ENCODE data around the gene RNF144A. TPM values are rescaled to one million over a fixed set of nuclear protein-coding genes. Genes with fewer than 3 reads are reported as not detected.
A peak's percentile ranks its signal among the peaks of the same experiment; 100 is the strongest.

RNF144A gene
- total RNA-seq, 2 experiments from 2014 or later, result 38.6 to 42.7 TPM

- Mint-ChIP-seq H3K27me3 (no peaks in the 10 kb centered on the region), H3K9me3 (ENCODE audit: low read depth) (no peaks in the 10 kb centered on the region), H3K4me1 (peaks cover 50% of the 10 kb centered on the region), H3K27ac (no peak overlapping the region), H3K4me3 (no peak overlapping the region), H3K36me3 (ENCODE audit: low read depth) (peaks cover 29% of the 10 kb centered on the region)
- intact Hi-C loops (cut with DNase I, micrococcal nuclease), result no loop called here
- POLR2A ChIA-PET, result no interaction called here
- CTCF ChIA-PET, result no interaction called here
- ATAC-seq (no peak), DNase-seq (no peak)
These were observed 20.4 kb downstream of the RNF144A start for GRCh38 chr2:6937582-6937981.

GRCh38 chr2:6939071-6939470, 21.9 kb downstream of the RNF144A start:
- no peak overlapping the region for H3K4me3 Mint-ChIP-seq
- peaks cover 54% of the 10 kb centered on the region for H3K4me1 Mint-ChIP-seq
- ATAC-seq, result no peak
- ChIA-PET POLR2A (no interaction called here), CTCF (interaction anchor here (1.0 to 1.8 kb wide), 5 partner anchors 9 to 106 kb away, joined by 3 to 5 read pairs (median 4); partner anchors contain the start of gene RNF144A)
- H3K27me3 Mint-ChIP-seq, result no peaks in the 10 kb centered on the region
- peaks cover 43% of the 10 kb centered on the region for H3K36me3 Mint-ChIP-seq (ENCODE audit: low read depth)
- intact Hi-C loops (cut with DNase I, micrococcal nuclease), result no loop called here
- no peak for DNase-seq
- no peaks in the 10 kb centered on the region for H3K9me3 Mint-ChIP-seq (ENCODE audit: low read depth)
- H3K27ac Mint-ChIP-seq, result no peak overlapping the region

GRCh38 chr2:6940820-6941219, 23.6 kb downstream of the RNF144A start:
- Mint-ChIP-seq H3K27me3 (no peaks in the 10 kb centered on the region), H3K4me1 (peaks cover 57% of the 10 kb centered on the region), H3K27ac (no peak overlapping the region), H3K4me3 (no peak overlapping the region), H3K36me3 (ENCODE audit: low read depth) (peaks cover 45% of the 10 kb centered on the region), H3K9me3 (ENCODE audit: low read depth) (no peaks in the 10 kb centered on the region)
- ChIA-PET CTCF (no interaction called here), POLR2A (no interaction called here)
- DNase-seq, result no peak
- no peak for ATAC-seq
- intact Hi-C loops (cut with DNase I, micrococcal nuclease), result no loop called here

- no peak for ATAC-seq
- no peak overlapping the region for H3K4me3 Mint-ChIP-seq
- H3K36me3 Mint-ChIP-seq (ENCODE audit: low read depth), result peaks cover 46% of the 10 kb centered on the region
- H3K9me3 Mint-ChIP-seq (ENCODE audit: low read depth), result no peaks in the 10 kb centered on the region
- H3K27me3 Mint-ChIP-seq, result no peaks in the 10 kb centered on the region
- intact Hi-C loops (cut with DNase I, micrococcal nuclease), result no loop called here
- H3K27ac Mint-ChIP-seq, result no peak overlapping the region
- ChIA-PET POLR2A (no interaction called here), CTCF (no interaction called here)
- DNase-seq, result no peak
- peaks cover 52% of the 10 kb centered on the region for H3K4me1 Mint-ChIP-seq
These were observed 24.3 kb downstream of the RNF144A start for GRCh38 chr2:6941299-6942046.

GRCh38 chr2:6942848-6943247, 25.6 kb downstream of the RNF144A start:
- CTCF ChIA-PET, result interaction anchor here (0.7 to 0.8 kb wide), 2 partner anchors 77 to 95 kb away, joined by 3 read pairs; no protein-coding TSS in a partner anchor
- Mint-ChIP-seq H3K27ac (no peak overlapping the region), H3K27me3 (no peaks in the 10 kb centered on the region), H3K4me3 (no peak overlapping the region), H3K9me3 (ENCODE audit: low read depth) (no peaks in the 10 kb centered on the region), H3K4me1 (peaks cover 44% of the 10 kb centered on the region), H3K36me3 (ENCODE audit: low read depth) (peaks cover 48% of the 10 kb centered on the region)
- POLR2A ChIA-PET, result interaction anchor here (0.8 kb wide), 1 partner anchor 66 kb away, joined by 3 read pairs; the partner anchor contains the start of gene RSAD2
- DNase-seq (no peak), ATAC-seq (no peak)
- intact Hi-C loops (cut with DNase I, micrococcal nuclease), result no loop called here

GRCh38 chr2:6943523-6943922, 26.3 kb downstream of the RNF144A start:
- H3K4me1 Mint-ChIP-seq, result peaks cover 49% of the 10 kb centered on the region
- no peak overlapping the region for H3K4me3 Mint-ChIP-seq
- H3K9me3 Mint-ChIP-seq (ENCODE audit: low read depth), result no peaks in the 10 kb centered on the region
- H3K27me3 Mint-ChIP-seq, result no peaks in the 10 kb centered on the region
- CTCF ChIA-PET, result interaction anchor here (0.8 kb wide), 1 partner anchor 96 kb away, joined by 3 read pairs; no protein-coding TSS in a partner anchor
- H3K36me3 Mint-ChIP-seq (ENCODE audit: low read depth), result peaks cover 51% of the 10 kb centered on the region
- H3K27ac Mint-ChIP-seq, result peak overlapping the region; percentile 16
- no peak for DNase-seq
- intact Hi-C loops (cut with DNase I, micrococcal nuclease), result no loop called here
- POLR2A ChIA-PET, result interaction anchor here (0.8 kb wide), 1 partner anchor 66 kb away, joined by 3 read pairs; the partner anchor contains the start of gene RSAD2
- no peak for ATAC-seq

GRCh38 chr2:6943971-6944370, 26.8 kb downstream of the RNF144A start:
- CTCF ChIA-PET, result no interaction called here
- no peak for ATAC-seq
- peak overlapping the region; percentile 16 for H3K27ac Mint-ChIP-seq
- no peaks in the 10 kb centered on the region for H3K27me3 Mint-ChIP-seq
- POLR2A ChIA-PET, result no interaction called here
- intact Hi-C loops (cut with DNase I, micrococcal nuclease), result no loop called here
- peaks cover 49% of the 10 kb centered on the region for H3K4me1 Mint-ChIP-seq
- no peak overlapping the region for H3K4me3 Mint-ChIP-seq
- H3K36me3 Mint-ChIP-seq (ENCODE audit: low read depth), result peaks cover 53% of the 10 kb centered on the region
- H3K9me3 Mint-ChIP-seq (ENCODE audit: low read depth), result no peaks in the 10 kb centered on the region
- no peak for DNase-seq

- Mint-ChIP-seq H3K36me3 (ENCODE audit: low read depth) (peaks cover 53% of the 10 kb centered on the region), H3K4me1 (peaks cover 46% of the 10 kb centered on the region), H3K27ac (no peak overlapping the region), H3K9me3 (ENCODE audit: low read depth) (no peaks in the 10 kb centered on the region), H3K4me3 (no peak overlapping the region), H3K27me3 (no peaks in the 10 kb centered on the region)
- ATAC-seq (no peak), DNase-seq (no peak)
- POLR2A ChIA-PET, result no interaction called here
- intact Hi-C loops (cut with DNase I, micrococcal nuclease), result no loop called here
- CTCF ChIA-PET, result no interaction called here
These were observed 27.3 kb downstream of the RNF144A start for GRCh38 chr2:6944555-6944954.

GRCh38 chr2:6945087-6945813, 28.0 kb downstream of the RNF144A start:
- peak; percentile 31 for ATAC-seq
- ChIA-PET CTCF (no interaction called here), POLR2A (no interaction called here)
- Mint-ChIP-seq H3K4me1 (peaks cover 50% of the 10 kb centered on the region), H3K27ac (peak overlapping the region; percentile 72), H3K36me3 (ENCODE audit: low read depth) (peaks cover 53% of the 10 kb centered on the region), H3K27me3 (no peaks in the 10 kb centered on the region), H3K4me3 (no peak overlapping the region), H3K9me3 (ENCODE audit: low read depth) (no peaks in the 10 kb centered on the region)
- intact Hi-C loops (cut with DNase I, micrococcal nuclease), result loop anchor here in 1 of 2 experiments (5.0 kb wide), 1 partner anchor 38 kb away; no protein-coding TSS in a partner anchor
- no peak for DNase-seq

GRCh38 chr2:6945821-6946220, 28.6 kb downstream of the RNF144A start:
- no peaks in the 10 kb centered on the region for H3K9me3 Mint-ChIP-seq (ENCODE audit: low read depth)
- DNase-seq (no peak), ATAC-seq (no peak)
- H3K36me3 Mint-ChIP-seq (ENCODE audit: low read depth), result peaks cover 50% of the 10 kb centered on the region
- H3K27me3 Mint-ChIP-seq, result no peaks in the 10 kb centered on the region
- ChIA-PET CTCF (interaction anchor here (2.4 kb wide), 1 partner anchor 16 kb away, joined by 6 read pairs; no protein-coding TSS in a partner anchor), POLR2A (no interaction called here)
- intact Hi-C loops (cut with DNase I, micrococcal nuclease), result loop anchor here in 1 of 2 experiments (5.0 kb wide), 1 partner anchor 39 kb away; no protein-coding TSS in a partner anchor
- peaks cover 56% of the 10 kb centered on the region for H3K4me1 Mint-ChIP-seq
- H3K4me3 Mint-ChIP-seq, result no peak overlapping the region
- H3K27ac Mint-ChIP-seq, result peak overlapping the region; percentile 72

- Mint-ChIP-seq H3K27me3 (no peaks in the 10 kb centered on the region), H3K27ac (no peak overlapping the region), H3K36me3 (ENCODE audit: low read depth) (peaks cover 41% of the 10 kb centered on the region), H3K4me1 (peaks cover 60% of the 10 kb centered on the region), H3K4me3 (no peak overlapping the region), H3K9me3 (ENCODE audit: low read depth) (no peaks in the 10 kb centered on the region)
- peak; percentile 67 for ATAC-seq
- ChIA-PET CTCF (interaction anchor here (0.5 to 2.4 kb wide), 5 partner anchors 15 to 253 kb away, joined by 3 to 8 read pairs (median 4); no protein-coding TSS in a partner anchor), POLR2A (no interaction called here)
- intact Hi-C loops (cut with DNase I, micrococcal nuclease), result loop anchor here in 1 of 2 experiments (5.0 kb wide), 1 partner anchor 39 kb away; no protein-coding TSS in a partner anchor
- no peak for DNase-seq
These were observed 29.5 kb downstream of the RNF144A start for GRCh38 chr2:6946722-6947121.

Data from activated CD4-positive, alpha-beta T cell treated with anti-CD3 and anti-CD28 coated beads for 36 hours (primary cell).